ENCODE data around the gene OR52E8.

OR52E8 gene

GRCh38 chr11:5808500-5809121 is 48.9 kb downstream of the OR52E8 start, which contains the start of gene OR52N2:
Gene OR52N2, plus strand, starts transcription at chr11:5808924. Its CDS starts 11,412 bp downstream, at chr11:5820336.
- peak; percentile 56 for DNase-seq (ENCODE audit: low spot score)

GRCh38 chr11:5807580-5807979 is 49.9 kb downstream of the OR52E8 start:
- DNase-seq (ENCODE audit: low spot score), result no peak
